Epithelial cell of proximal tubule (primary cell): ENCODE results near the gene STARD5. TPM values are rescaled to one million over a fixed set of nuclear protein-coding genes. Genes with fewer than 3 reads are reported as not detected.

Source experiments
- DNase-seq: peaks from one replicate; pipeline ENCODE4 v3.0.0-alpha.2; 2011; ENCODE audit warnings: low read depth
- H3K4me3 ChIP-seq: 2 replicates; pipeline ENCODE4 v1.5.1; 2011; ENCODE audit warnings: low read depth, mild to moderate bottlenecking, low read length
- total RNA-seq: library from RNA; depleted of rRNA; stranded (reverse); fragments of >200 nt; gene quantifications from 2 replicates; pipeline ENCODE4 v1.2.3, GENCODE V29; 2015
- TF ChIP-seq, protein P1 (sequence below): conservative IDR thresholded peaks from 2 replicates; pipeline ENCODE4 v1.5.1; 2012; ENCODE audit warnings: low read depth, mild to moderate bottlenecking, low read length

STARD5 gene
- total RNA-seq, 1 donor from 2014 or later: 0.63 TPM

DNA sequence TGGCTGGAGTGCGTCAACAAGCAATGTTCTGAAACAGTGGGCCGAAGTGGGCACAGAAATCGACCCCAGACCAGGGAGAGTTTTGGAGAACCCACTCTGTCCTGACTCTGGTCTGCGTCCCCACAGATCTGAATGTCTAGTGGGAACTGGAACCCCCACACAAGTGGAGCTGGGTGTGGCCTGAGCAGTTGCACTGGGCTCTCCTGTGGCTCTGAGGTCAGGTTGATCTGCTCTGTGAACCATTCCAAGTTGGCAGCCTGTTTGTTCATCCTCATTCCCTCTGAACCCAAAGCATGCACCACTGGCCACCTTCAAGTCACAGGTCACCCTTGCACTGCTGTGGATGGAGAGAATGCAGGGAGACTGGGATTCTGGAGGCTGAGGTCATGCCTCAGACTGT, 60.5 kb downstream of the STARD5 start:
- TF ChIP-seq, protein P1, sequence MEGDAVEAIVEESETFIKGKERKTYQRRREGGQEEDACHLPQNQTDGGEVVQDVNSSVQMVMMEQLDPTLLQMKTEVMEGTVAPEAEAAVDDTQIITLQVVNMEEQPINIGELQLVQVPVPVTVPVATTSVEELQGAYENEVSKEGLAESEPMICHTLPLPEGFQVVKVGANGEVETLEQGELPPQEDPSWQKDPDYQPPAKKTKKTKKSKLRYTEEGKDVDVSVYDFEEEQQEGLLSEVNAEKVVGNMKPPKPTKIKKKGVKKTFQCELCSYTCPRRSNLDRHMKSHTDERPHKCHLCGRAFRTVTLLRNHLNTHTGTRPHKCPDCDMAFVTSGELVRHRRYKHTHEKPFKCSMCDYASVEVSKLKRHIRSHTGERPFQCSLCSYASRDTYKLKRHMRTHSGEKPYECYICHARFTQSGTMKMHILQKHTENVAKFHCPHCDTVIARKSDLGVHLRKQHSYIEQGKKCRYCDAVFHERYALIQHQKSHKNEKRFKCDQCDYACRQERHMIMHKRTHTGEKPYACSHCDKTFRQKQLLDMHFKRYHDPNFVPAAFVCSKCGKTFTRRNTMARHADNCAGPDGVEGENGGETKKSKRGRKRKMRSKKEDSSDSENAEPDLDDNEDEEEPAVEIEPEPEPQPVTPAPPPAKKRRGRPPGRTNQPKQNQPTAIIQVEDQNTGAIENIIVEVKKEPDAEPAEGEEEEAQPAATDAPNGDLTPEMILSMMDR: no peak
- peak; percentile 47 for DNase-seq
- no peak overlapping the region for H3K4me3 ChIP-seq

DNA sequence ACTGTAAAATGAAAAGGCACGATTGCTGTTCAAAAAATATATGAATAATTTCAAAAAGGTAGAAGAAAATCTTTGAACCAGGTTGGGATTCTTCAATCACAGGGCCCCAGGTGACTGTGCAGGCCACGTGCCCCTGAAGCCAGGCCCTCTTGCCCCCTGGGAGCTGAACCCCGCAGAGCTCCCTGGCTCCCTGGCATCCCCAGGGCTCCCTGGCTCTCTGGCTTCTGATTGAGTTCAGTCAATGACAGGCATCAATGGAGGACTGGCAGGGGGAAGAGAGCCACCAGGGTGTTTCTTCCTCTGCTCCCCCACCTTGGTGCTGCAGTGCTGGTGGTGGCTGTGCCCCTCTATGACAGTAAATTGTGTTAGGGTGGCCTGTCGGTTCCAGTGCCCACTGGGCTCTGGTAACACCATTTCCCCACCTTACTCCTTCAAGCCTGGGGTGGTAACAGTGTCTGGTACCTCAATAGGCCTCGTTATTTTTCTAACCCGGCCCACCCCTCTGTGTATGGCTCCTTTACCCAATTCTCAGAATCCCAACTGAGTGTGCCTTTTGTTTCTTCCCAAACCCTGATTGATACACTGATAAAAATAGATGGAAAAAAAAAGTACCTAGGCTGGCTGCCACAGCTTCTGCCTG, 62.6 kb downstream of the STARD5 start:
- DNase-seq: no peak
- TF ChIP-seq, protein P1: no peak
- H3K4me3 ChIP-seq: no peak overlapping the region

DNA sequence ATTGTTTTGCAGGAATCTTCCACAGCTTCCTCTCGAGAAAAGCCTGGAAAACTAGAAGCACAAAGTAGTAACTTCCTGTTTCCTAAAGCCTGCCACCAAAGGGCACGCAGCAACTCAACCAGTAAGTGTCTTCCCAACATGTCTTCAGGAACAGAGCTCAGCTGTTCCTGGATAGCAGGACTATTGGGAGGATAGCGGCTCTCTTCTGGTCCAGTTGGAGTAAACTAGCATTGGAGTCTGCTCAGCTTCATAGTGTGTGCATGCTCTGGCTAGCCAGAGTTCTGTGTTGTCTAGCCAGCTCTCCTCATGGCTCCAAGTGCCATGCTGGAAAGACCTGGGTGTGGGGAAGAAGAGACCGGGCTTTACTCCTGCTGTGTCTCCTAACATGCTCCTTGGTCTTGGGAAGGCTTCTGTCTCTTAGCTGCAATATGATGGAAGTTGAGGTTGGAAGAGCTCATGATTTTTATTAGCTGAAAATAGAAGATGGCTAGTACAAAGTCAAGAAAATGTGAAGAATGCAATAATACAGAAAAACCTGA, 64.1 kb downstream of the STARD5 start:
- TF ChIP-seq, protein P1: no peak
- no peak for DNase-seq
- H3K4me3 ChIP-seq: no peak overlapping the region

Other genes with a start within 250 kb of the STARD5 start
- 0.07 TPM in 1 of 2 replicates, not detected in the other for gene CFAP161, start 189.9 kb downstream of the STARD5 start, total RNA-seq
- 0.12 TPM in 1 of 2 replicates, not detected in the other for gene IL16, start 127.3 kb downstream of the STARD5 start, total RNA-seq
- not detected in 2 replicates for gene TMC3, start 50.1 kb upstream of the STARD5 start, total RNA-seq